ENCODE results near the gene TBC1D23.

DNA sequence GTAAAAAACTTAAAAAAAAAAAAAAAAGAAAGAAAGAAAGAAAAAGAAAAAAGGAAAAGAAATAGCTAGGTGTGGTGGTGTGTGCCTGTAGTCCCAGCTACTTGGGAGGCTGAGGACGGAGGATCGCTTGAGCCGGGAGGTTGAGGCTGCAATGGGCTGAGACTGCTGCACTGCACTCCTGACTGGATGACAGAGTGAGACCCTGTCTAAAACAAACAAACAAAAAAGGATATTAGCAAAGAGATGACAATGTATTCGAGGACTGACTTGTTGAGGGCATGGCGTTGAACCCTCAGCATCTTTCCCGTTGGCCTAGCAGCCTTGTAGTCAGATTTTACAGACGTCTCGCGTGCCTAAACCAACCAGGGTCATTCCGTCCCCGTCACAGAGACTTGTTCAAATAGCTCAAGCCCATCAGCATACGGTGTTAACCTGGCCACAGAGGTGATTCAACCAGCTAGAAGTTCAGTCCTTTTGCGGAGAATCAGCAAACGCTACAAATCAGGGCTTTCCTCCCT, 73.2 kb downstream of the TBC1D23 start:
- TF ChIP-seq POLR2AphosphoS5 (IDR thresholded peaks at IDR 0.05; ENCODE audit: low read depth, low read length), result no peak
- TF ChIP-seq, protein P1, sequence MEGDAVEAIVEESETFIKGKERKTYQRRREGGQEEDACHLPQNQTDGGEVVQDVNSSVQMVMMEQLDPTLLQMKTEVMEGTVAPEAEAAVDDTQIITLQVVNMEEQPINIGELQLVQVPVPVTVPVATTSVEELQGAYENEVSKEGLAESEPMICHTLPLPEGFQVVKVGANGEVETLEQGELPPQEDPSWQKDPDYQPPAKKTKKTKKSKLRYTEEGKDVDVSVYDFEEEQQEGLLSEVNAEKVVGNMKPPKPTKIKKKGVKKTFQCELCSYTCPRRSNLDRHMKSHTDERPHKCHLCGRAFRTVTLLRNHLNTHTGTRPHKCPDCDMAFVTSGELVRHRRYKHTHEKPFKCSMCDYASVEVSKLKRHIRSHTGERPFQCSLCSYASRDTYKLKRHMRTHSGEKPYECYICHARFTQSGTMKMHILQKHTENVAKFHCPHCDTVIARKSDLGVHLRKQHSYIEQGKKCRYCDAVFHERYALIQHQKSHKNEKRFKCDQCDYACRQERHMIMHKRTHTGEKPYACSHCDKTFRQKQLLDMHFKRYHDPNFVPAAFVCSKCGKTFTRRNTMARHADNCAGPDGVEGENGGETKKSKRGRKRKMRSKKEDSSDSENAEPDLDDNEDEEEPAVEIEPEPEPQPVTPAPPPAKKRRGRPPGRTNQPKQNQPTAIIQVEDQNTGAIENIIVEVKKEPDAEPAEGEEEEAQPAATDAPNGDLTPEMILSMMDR (IDR thresholded peaks at IDR 0.05), result no peak
- no peak for TF ChIP-seq FOXJ3 (CRISPR knock-in tag; IDR thresholded peaks at IDR 0.05)
- TF ChIP-seq GABPA (IDR thresholded peaks at IDR 0.05; ENCODE audit: low read depth), result no peak
- TF ChIP-seq MAX (IDR thresholded peaks at IDR 0.05; ENCODE audit: low read depth), result no peak
- TF ChIP-seq EP300 (IDR thresholded peaks at IDR 0.05; ENCODE audit: borderline replicate concordance in 1 of 2, low read depth in 1 of 2, low read length in 1 of 2), result no peak
- no peak for TF ChIP-seq REST (IDR thresholded peaks at IDR 0.05; ENCODE audit: low read depth, low read length)
- TF ChIP-seq, protein P2, sequence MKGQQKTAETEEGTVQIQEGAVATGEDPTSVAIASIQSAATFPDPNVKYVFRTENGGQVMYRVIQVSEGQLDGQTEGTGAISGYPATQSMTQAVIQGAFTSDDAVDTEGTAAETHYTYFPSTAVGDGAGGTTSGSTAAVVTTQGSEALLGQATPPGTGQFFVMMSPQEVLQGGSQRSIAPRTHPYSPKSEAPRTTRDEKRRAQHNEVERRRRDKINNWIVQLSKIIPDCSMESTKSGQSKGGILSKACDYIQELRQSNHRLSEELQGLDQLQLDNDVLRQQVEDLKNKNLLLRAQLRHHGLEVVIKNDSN (IDR thresholded peaks at IDR 0.05; ENCODE audit: borderline replicate concordance, low read depth), result no peak
